ENCODE data around the gene LRRC4C. TPM values are rescaled to one million over a fixed set of nuclear protein-coding genes. Genes with fewer than 3 reads are reported as not detected.

LRRC4C gene
- total and polyA plus RNA-seq, 2 donors (not counting 3 experiments of a cell fraction or from before 2014, with no cell fraction given) = not detected

GRCh38 chr11:40938002-40938401, 521.5 kb downstream of the LRRC4C start:
- ChIA-PET CTCF (interaction anchor here (1.0 kb wide), 1 partner anchor 10 kb away, joined by 3 read pairs; no protein-coding TSS in a partner anchor), POLR2A (no interaction called here)
- no peak overlapping the region for H3K9ac ChIP-seq (replicated peaks; ENCODE audit: extremely low read depth, insufficient read depth, low read length)
- H3K9me3 ChIP-seq (replicated peaks; ENCODE audit: control insufficient read depth, insufficient read depth, low read length) = no peaks in the 10 kb centered on the region
- H2AFZ ChIP-seq (ENCODE audit: low read depth, low read length) = no peak overlapping the region
- intact Hi-C loops (cut with micrococcal nuclease) (no loop called here), dilution Hi-C loops (cut with MboI; ENCODE audit: extremely low pct_ligation_motif_present, low sequenced_read_pairs) (no loop called here)
- BruUV-seq (replicated peaks) = no TSS peak
- H3K27ac ChIP-seq (ENCODE audit: insufficient read depth, low read depth, low read length) = no peak overlapping the region
- H4K20me1 ChIP-seq (replicated peaks; ENCODE audit: control insufficient read depth, extremely low read depth, insufficient read depth, low read length) = no peaks in the 10 kb centered on the region
- H3K79me2 ChIP-seq (ENCODE audit: control insufficient read depth, insufficient read depth, low read length) = no peaks in the 10 kb centered on the region
- H3K4me1 ChIP-seq (ENCODE audit: control insufficient read depth, extremely low read depth, insufficient read depth, low read length) = no peaks in the 10 kb centered on the region
- H3K9me1 ChIP-seq (replicated peaks; ENCODE audit: control insufficient read depth, extremely low read depth, insufficient read depth, low read length) = no peaks in the 10 kb centered on the region
- H3K4me2 ChIP-seq (ENCODE audit: insufficient read depth, low read length) = no peak overlapping the region
- DNase-seq (ENCODE audit: low read depth, low spot score) (no peak), FAIRE-seq (no peak)
- H3K4me3 ChIP-seq (replicated peaks in 1 of 3; ENCODE audit: insufficient read depth in 1 of 3, low read depth in 1 of 3, low read length in 3 of 3) = no peak overlapping the region
- no peaks in the 10 kb centered on the region for H3K36me3 ChIP-seq (ENCODE audit: control insufficient read depth in 2 of 2, extremely low read depth in 1 of 2, insufficient read depth in 2 of 2, low read length in 2 of 2)
- TF ChIP-seq, protein P1, sequence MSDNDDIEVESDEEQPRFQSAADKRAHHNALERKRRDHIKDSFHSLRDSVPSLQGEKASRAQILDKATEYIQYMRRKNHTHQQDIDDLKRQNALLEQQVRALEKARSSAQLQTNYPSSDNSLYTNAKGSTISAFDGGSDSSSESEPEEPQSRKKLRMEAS (IDR thresholded peaks at IDR 0.05; ENCODE audit: insufficient read depth, insufficient read length) = no peak
- TF ChIP-seq FOS (IDR thresholded peaks at IDR 0.05; ENCODE audit: borderline replicate concordance, insufficient read depth, low read length) (no peak), POLR2AphosphoS5 (IDR thresholded peaks at IDR 0.05; ENCODE audit: insufficient read depth, low read depth, low read length) (no peak), CTCF (IDR thresholded peaks at IDR 0.05; ENCODE audit: extremely low read depth in 1 of 2, insufficient read depth in 1 of 2, low read depth in 1 of 2, low read length in 2 of 2) (no peak), EZH2 (IDR thresholded peaks at IDR 0.05; ENCODE audit: borderline replicate concordance, low read depth, low read length, severe bottlenecking) (no peak), JUN (IDR thresholded peaks at IDR 0.05; ENCODE audit: borderline replicate concordance, insufficient read depth, insufficient read length, low read depth) (no peak), POLR2A (IDR thresholded peaks at IDR 0.05; ENCODE audit: low read depth, low read length) (no peak), GATA2 (IDR thresholded peaks at IDR 0.05; ENCODE audit: insufficient read depth, insufficient read length, low read depth, low read length) (no peak), MYC (IDR thresholded peaks at IDR 0.05; ENCODE audit: low read depth, low read length) (no peak)
- no peaks in the 10 kb centered on the region for H3K27me3 ChIP-seq (ENCODE audit: control insufficient read depth in 2 of 2, insufficient read depth in 2 of 2, low read length in 2 of 2)

Data from endothelial cell of umbilical vein (primary cell).